Measurements from ENCODE around the gene CSK.

The CSK gene

GRCh38 chr15:74787251-74788041 lies 5.6 kb downstream of the CSK start:
- peak; percentile 66 for DNase-seq

DNA sequence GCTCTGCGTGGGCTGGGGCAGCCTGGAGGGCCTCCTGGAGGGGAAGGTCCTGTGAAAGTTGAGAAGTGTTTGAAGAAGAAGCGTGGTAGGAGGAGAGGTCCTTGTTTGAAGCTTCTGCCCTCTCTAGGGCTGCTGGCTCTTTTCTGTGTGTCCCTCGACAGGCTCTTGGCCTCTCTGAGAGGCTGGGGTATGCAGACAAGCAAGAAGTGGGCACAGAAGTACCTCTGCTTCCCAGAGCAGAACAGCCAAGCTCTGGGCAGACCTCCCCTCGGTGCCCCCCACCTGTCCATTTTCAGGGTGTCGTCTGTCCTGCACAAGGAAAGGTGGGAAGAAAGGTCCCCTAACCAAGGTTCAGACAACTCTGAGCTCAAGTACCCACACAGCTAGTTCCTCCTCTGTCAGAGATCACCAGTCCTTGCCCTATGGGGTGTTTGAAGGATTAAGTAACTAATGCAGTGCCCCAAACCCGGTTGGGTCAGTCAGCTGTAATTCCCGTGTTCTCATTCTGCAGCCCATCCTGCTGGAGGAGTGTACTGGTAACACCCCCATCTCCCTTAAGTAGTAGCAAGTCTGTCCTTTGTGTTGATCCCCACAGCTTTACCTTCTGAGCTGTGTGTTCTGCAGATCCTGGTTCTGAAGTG lies 6.3 kb downstream of the CSK start:
- DNase-seq = no peak

- no peak for DNase-seq
These were observed 6.8 kb downstream of the CSK start for GRCh38 chr15:74788683-74789151.

- DNase-seq = no peak
These were observed 7.3 kb downstream of the CSK start for GRCh38 chr15:74789171-74789631.

- DNase-seq = no peak
These were observed 7.8 kb downstream of the CSK start for GRCh38 chr15:74789741-74790079.

DNA sequence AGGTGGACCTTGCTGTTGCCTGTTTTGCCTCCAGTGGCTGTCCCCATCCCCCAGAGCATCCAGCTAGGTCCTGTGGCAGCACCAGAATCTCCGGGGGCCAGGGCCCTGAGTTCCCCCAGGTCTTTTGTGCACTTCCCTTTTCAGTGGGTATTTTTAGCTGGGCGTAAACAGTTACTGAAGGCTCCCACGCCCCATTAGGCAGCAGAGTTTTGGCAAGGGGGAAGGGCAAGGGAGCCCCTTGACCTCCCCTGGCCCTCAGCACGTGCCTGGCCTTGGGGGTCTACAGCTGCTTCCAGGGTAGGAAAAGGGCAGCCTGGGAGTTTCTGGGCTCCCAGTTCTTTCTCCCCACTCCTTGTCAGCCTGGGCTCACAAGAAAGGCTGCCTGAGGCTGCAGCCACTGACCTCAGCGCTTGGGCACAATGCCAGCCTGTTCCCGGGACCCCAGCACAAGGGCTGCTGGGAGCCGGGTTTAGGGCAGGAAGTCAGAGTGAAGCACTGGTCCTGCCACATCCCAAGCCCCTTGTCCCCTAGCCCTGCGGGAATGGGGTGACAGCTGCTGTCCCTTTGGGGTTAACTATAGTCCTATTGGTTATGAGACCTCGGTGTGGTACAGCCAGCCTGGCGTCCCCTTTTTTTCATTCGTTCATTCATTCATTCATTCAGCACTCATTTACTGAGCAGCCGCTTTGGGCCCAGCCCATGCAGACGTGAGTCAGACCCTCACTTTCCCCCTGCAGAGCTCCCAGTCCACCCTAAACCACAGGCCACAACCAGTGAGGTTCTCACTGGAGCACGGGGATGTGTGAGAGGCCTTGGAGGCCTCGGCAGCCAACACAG lies 8.4 kb downstream of the CSK start:
- peak; percentile 88 for DNase-seq

- no peak for DNase-seq
These were observed 9.1 kb downstream of the CSK start for GRCh38 chr15:74791007-74791406.

DNA sequence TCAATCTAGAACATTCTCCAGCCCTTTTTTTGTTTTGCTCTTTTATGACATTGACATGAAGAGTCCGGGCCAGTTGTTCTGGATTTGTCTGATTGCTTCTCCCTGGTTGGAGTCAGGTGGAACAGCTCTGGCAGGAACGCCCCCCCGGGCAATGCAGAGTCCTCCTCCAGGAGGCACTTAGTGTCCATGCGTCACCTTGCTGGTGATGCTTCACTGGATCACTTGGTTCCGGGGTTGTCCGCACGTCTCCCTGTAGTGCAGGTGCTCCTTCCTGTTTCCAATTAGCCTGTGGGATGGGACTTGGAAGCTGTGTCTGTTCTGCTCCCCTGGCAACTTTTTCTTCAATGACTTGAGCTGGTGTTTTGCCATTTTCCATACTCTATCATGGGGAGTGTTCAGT lies 9.8 kb downstream of the CSK start:
- no peak for DNase-seq

- no peak for DNase-seq
These were observed 10.5 kb downstream of the CSK start for GRCh38 chr15:74792227-74793016.

- DNase-seq = peak; percentile 43
These were observed 11.5 kb downstream of the CSK start for GRCh38 chr15:74793135-74794028.

DNA sequence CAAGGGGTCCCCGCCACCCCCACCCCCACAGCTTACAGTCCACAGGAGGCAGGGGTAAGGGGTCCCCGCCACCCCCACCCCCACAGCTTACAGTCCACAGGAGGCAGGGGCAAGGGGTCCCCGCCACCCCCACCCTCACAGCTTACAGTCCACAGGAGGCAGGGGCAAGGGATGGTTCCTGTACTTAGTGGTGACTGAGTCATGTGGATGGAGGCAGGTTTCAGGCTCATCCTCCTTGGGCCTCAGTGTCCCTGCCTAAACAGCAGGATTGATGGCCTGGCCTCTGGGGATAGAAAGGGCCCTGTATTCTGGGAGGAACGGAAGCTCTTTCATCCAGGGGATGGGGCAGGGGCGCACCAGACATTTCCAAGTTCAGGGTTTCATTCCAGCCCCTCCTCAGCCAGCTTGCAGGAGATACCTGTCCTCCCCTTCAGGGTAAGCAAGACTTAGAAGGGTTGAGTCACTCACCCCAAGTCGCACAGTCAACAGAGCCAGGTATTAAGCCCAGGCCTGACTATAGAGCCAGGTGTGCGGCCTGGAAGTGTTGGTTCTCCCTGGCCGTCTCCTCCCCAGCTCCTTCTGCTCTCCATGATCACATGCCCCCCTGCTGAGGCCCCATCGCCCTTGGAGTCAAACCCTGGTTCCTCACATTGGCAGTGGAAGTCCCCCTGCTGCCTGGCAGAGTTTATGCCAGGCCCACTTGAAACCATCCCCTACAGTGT lies 12.5 kb downstream of the CSK start:
- DNase-seq = no peak

DNA sequence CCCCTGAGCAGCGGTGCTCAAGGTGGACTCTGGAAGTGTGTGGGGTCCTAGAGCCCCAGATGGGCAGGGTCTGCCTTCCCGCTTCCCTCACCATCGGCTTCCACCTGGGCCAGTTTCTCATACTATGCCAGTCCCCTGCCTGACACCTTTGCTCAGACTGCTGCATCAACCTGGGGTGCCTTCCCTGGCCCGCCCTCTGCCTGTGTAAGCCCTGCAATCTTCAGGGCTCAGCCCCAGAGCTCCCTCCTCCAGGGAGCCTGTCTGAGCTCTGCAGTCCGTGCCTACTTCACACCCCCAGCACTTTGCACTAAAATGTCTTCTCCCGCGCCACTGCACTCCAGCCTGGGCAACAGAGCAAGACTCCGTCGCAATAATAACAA lies 13.1 kb downstream of the CSK start:
- no peak for DNase-seq

- no peak for DNase-seq
These were observed 14.2 kb downstream of the CSK start for GRCh38 chr15:74795966-74796625.

- DNase-seq = no peak
These were observed 16.7 kb downstream of the CSK start for GRCh38 chr15:74798388-74799254.

- no peak for DNase-seq
These were observed 17.5 kb downstream of the CSK start for GRCh38 chr15:74799255-74799855.

DNA sequence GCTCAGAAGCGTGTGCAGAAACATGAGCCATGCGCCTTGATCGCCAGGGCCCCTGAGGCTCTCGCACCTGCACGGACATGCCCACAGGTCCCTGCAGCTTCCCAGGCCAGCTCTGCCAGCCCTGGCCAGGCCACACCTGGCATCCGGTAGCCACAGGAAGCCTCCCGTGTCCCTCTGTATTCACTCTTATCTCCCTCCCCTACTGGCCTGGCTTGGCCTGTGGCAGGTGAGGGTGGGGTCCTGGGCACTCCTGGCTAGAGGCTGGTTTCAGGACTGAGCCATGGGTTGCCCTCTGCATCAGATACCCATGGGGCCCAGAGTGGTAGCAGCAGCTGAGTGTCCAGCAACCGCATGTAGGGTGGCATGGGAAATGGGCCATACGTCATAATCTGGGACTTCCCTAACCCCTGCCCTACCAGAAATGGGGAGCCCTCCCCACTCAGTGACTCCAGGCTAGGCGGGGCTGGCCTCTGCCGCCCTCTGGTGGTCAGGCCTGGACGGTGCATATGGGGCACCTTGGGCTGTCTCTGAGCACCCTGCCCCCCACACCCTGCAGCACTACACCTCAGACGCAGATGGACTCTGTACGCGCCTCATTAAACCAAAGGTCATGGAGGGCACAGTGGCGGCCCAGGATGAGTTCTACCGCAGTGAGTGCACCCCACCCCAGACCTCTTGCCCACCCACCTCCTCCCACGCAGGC lies 18.1 kb downstream of the CSK start:
- peak; percentile 50 for DNase-seq

DNA sequence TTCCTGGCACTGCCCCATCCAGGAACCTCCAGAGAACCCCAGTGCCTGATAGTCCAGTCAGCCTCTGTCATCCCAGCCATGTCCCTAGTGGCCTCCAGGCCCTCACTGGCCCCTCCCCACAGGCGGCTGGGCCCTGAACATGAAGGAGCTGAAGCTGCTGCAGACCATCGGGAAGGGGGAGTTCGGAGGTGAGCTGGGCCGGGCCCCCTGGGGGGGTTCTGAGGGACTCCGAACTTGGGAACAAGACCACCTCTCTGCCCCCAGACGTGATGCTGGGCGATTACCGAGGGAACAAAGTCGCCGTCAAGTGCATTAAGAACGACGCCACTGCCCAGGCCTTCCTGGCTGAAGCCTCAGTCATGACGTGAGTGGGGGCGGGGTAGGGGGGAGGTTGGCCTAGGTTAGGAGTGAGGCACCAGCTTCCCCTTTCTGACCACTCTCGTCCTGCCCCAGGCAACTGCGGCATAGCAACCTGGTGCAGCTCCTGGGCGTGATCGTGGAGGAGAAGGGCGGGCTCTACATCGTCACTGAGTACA lies 18.7 kb downstream of the CSK start:
- DNase-seq = no peak

Data from fibroblast of skin of back (primary cell).